ENCODE results near the gene PEX12.
"Not testable (repeated sequence)": the region's sequence is repeated elsewhere in the genome, so short reads cannot be mapped to it uniquely, and the experiment has no call there.

Gene PEX12

GRCh38 chr17:35578197-35578928 is at the start of gene PEX12:
Gene PEX12, minus strand, starts transcription at chr17:35578571. Its CDS starts 550 bp downstream, at chr17:35578021.
- DNase-seq: no peak

- DNase-seq: no peak
These were observed 49.0 kb upstream of the PEX12 start for GRCh38 chr17:35627417-35627816.

- no peak for DNase-seq
These were observed 43.4 kb upstream of the PEX12 start for GRCh38 chr17:35621768-35622167.

- DNase-seq: no peak
These were observed 40.3 kb upstream of the PEX12 start for GRCh38 chr17:35618628-35619027.

GRCh38 chr17:35617505-35617904 is 39.1 kb upstream of the PEX12 start:
- DNase-seq: no peak

GRCh38 chr17:35616536-35616935 is 38.2 kb upstream of the PEX12 start:
- no peak for DNase-seq

- DNase-seq: no peak
These were observed 36.4 kb upstream of the PEX12 start for GRCh38 chr17:35614810-35615209.

GRCh38 chr17:35612924-35613521 is 34.7 kb upstream of the PEX12 start:
- no peak for DNase-seq

GRCh38 chr17:35610746-35611145 is 32.4 kb upstream of the PEX12 start:
- not testable (repeated sequence) for DNase-seq

GRCh38 chr17:35609831-35610230 is 31.5 kb upstream of the PEX12 start:
- no peak for DNase-seq

- no peak for DNase-seq
These were observed 29.0 kb upstream of the PEX12 start for GRCh38 chr17:35607239-35607847.

GRCh38 chr17:35605678-35606077 is 27.3 kb upstream of the PEX12 start:
- no peak for DNase-seq

- DNase-seq: no peak
These were observed 25.3 kb upstream of the PEX12 start for GRCh38 chr17:35603674-35604073.

GRCh38 chr17:35597604-35598003 is 19.2 kb upstream of the PEX12 start:
- DNase-seq: no peak

GRCh38 chr17:35596530-35597233 is 18.3 kb upstream of the PEX12 start:
- no peak for DNase-seq

GRCh38 chr17:35596072-35596471 is 17.7 kb upstream of the PEX12 start:
- no peak for DNase-seq

GRCh38 chr17:35588196-35588920 is 10.0 kb upstream of the PEX12 start:
- DNase-seq: no peak

- no peak for DNase-seq
These were observed 8.9 kb upstream of the PEX12 start, which contains the start of gene AP2B1 for GRCh38 chr17:35587074-35587961. Gene AP2B1, plus strand, starts transcription at chr17:35587322. Its CDS starts 6,709 bp downstream, at chr17:35594031.

- DNase-seq: no peak
These were observed 8.2 kb upstream of the PEX12 start for GRCh38 chr17:35586569-35587073.

GRCh38 chr17:35584061-35584460 is 5.7 kb upstream of the PEX12 start:
- DNase-seq: no peak

GRCh38 chr17:35578929-35579432 is 610 bp upstream of the PEX12 start:
- no peak for DNase-seq
